Measurements from ENCODE around the gene PEX11B.

The PEX11B gene

DNA sequence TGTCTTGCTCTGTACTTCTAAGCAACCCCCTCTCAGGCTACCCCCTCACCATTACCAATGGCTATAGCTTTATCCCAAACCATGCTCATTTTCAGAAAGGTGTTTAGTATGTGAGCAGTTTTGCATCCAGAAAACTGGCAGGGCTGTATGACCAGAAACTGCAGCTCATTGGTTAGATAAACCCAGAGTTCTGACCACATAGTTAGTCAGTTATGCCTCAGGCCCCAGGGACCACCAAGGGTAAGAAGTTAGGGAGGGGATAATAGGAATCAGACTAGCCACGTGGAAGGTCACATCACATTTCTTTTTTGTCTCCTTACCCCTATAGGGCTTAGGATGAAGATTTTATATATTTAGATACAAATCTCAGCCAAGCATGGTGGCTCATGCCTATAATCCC lies 9.9 kb downstream of the PEX11B start:
- DNase-seq (ENCODE audit: low read depth, low spot score), result no peak

DNA sequence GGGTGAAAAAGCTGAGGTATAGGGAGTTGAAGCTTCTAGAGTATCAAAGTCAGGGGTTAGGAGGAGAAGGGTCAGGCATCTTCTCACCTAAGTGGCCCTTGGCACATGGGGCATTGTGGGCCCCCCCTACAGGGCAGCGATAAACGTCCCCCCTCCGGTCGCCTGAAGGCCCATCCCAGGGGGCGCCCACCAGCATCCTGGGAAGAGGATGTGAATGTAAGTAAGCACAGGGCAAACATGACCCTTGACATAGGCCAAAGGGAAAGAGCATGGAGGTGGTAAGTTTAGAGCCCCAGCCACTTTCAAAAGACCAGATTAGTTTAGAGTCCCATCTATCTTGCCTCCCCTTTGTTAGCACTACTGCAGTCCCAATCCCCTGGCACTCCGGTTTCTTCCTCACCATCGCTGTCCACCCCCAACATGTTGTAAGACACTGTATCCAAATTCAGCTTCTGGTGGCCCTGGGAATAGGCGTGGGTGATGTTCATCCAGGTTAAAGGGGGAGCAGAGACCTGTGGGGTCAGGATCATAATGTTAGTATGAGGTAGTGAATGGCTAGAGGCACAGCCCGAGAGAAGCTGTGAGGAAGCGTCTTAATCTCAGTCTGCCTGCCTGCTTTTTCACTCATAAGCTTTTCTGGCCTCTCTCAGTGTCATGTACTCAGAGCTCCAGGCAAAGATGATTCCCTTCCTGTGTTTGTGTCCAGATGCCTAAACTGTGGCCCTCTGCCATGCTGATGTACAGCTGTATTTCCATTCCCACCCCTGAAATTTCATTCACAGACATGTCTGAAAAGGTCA lies 11.4 kb downstream of the PEX11B start:
- DNase-seq (ENCODE audit: low read depth, low spot score), result no peak

DNA sequence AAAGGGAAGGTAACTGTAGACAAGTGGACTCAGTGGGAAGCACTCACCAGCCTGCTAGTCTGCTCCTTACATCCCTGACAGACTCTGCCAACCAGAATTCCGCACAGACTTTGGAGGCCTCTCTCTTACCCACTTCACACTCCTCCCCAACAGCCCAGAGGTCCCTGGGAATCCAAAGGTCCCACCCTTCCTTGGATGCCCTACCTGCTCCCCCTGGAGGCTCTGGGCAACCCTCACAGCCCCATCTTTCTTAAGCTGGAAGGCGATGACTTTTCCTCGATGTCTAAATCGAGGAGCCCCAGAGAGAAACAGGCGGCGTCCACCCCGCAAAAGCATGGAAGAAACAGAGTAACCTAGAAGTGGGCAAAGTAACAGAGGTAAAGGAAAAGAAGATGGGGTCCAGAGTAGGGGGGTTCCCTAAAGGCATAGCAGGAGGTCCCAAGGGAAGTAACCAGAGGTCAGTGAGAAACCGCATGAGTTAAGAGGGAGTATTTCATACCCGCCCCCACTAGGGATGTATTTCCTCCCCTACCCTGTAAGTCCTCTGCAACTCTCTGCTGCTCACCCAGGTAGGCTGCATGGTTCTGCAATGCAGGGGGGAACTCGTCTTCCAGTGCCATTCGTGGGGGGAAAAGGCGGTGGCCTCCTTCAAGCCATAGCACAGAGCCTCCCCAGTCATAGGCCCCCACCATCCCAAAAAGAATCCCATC lies 17.1 kb downstream of the PEX11B start:
- DNase-seq (ENCODE audit: low read depth, low spot score), result no peak

DNA sequence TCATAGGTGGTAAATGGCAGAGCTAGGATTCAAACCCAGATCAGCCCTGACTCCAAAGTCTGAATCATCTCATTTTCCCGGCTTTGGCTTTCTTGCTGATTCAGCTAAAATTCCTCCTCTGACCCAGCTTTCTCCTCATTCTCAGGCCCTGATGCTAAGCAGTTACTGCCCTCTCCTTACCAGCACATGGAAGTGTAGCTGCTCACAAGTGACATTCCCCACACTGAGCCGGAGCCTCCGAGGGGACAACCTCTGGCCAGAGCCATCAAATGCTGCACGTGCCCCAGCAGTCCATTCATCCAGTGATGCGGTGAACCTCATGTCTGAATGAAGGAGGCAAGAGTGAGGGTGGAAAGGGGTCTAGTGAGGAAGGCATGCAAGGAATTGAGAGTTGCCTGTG lies 19.8 kb downstream of the PEX11B start:
- DNase-seq (ENCODE audit: low read depth, low spot score), result no peak

DNA sequence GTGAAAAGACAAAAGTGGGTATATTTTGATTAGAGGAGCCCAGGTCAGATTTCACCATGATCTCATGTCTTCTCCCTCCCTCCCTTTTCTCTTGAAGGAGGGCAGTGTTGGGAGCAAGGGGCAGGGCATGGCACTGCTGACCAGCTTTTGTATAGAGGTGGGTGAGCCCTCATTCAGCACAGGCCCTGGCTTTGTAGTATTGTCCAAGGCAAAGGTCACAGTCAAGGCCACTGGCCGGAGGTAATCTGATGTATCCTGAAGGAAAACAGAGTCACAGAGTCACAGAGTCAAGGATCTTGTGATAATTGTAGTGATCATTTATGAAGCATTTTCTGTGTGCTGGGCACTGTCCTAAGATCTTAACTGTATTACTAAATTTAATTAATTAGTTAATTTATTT lies 20.5 kb downstream of the PEX11B start:
- no peak for DNase-seq (ENCODE audit: low read depth, low spot score)

DNA sequence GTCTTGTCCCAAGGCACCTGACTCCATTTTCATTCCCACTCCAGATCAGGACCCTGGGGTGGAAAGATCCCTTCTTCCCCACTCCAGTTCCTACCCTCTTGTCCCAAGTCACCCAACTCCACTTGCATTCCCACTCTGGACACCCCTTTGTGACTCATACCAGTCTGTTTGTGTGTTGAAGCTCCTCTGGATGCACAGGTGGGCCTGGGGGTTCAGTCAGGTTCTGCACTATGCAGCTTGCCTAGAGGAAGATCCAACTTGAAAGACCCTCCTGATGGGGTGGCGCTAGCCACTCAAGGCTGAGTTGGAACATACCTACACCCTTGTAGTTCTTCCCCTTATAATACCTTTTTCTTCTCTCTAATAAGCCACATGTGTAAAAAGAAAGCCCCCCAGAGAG lies 23.0 kb downstream of the PEX11B start:
- DNase-seq (ENCODE audit: low read depth, low spot score), result no peak

DNA sequence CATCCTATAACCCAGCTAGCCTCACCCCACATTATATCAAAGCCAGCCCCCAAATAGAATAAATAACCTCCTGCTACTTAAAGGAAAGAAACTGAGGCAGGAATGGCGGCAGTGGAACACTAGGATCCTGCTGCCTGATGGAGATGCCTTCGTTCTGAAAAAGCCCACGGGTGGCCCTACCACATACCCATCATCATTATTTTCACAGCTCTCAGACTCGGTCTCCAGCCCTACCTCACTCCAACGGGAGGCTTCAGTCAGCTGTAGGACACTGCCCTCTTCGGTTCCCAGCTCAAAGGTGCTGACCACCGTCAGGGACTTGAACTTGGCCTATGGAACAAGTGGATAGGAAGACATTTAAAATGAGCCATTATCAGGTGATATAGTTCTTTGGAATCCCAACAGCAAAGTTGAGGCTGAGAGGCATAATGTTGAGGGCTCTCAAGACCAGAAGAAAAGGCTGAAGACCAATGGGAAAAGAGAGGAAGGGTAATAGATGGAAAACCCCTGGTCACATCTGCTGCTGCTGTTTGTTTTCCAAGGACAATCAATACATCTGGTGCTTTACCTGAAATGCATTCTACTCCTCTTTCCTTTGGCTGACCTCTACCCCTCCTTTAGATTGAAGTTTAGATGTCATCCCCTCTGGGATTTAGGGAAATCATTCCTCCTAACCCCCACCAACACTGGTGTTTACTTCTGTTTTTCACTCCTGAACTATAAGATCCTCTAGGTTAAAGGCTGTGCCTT lies 25.0 kb downstream of the PEX11B start:
- DNase-seq (ENCODE audit: low read depth, low spot score), result no peak

DNA sequence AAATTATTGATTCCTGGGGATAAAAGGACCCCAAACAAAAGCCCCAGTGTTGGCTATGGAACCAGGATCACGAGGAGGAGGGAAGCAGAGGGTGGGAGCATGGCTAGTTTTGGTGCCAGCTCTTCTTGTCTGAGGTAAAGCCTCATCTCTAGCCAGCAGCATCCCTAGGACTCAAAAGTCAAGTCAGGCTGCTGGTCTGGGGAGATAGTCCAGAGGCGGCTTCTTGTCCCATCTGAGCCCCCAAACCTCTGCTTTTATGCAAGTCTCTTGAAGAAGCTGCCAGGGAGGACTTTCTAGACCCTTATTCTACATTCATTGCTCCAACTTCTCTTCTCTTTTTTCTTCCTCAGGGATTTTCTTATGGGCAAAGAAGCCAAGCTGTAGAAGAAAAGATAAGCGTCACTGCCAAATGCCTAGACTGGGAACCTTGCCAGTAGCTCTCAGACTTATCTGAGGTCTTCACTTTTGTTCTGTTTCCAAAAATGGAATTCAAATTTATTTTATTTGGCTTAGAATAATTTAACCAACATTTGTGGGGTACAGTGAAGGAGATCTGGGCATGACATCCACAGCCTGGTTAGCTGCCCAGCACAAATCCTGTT lies 25.9 kb downstream of the PEX11B start:
- DNase-seq (ENCODE audit: low read depth, low spot score), result no peak

DNA sequence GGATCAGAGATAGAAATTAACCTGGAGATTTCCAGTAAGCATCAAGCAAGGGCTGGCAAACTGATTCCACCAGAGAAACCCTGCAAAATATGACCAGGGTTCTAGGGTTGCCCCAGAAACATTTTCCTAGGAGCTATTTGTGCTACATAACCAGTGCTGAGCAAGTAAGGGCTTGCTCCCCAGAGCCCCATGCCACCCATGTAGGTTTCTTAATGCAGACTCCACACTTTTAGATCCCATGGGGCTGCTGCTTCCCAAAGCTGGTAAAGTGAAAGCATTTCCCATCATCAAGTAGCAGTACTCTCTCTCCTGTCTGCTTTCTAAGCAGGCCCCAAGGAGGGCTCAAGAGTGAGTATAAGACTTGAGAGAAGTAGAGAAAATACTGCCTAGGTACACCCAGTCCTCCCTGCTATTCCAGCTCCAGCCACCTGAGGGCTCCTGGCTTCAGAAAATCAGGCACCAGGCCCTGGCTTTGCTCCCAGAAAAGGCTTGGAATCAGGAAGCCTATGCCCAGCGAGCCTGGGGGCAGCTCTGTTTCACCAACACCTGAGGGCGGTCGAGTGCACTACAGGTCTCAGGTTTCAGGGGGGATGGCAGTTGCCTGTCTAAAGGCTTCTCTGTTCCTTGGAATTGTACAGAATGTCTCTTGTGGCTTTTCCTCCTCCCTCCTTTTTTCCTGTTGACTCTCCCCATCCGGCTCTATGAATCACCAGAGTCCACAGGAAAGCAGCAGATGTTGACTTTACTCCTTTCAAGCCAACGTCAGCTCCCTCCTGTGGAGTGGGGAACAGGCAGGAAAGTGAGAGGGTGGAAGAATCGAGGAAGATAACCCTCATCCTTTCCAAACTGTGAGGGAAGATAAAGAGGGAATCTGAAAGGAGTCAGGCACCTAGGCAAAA lies 26.7 kb downstream of the PEX11B start:
- peak; percentile 4 for DNase-seq (ENCODE audit: low read depth, low spot score)

DNA sequence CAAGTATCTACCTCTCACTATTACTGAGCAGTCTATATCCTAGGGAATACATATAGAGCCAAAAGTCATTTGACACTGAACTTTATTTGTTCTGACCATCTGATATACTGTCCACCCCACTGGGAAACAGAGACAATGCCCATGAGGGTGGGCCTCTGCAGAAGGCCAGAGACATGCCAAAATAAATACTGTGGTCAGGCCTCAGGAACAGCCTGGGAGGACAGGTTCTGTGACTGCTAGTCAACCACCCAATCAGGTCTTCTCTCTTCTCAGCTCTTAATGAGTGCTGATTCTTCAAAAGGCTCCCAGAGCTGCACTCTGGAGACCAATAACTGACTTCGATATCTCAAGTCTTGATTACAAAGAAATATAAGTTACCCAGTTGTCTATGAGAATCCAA lies 27.4 kb downstream of the PEX11B start:
- DNase-seq (ENCODE audit: low read depth, low spot score), result no peak

DNA sequence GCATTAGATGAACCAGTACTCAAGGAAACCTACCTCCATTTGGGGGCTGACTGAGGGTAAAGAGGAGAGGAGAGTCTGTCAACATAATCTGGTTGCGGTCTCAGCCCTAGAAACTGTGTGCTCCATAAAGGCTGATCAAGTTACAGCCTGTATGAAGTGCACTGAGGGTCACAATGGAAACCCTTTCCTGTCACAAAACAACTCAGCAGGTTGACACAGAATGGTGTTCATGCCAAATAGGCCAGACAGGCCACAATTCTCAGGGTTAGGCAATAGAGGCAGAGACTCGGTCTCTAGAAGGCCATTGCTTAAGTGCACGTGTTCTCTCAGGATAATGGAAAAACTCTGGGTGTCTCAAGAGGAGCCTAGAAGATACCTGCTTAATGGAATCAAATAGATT lies 28.8 kb downstream of the PEX11B start:
- no peak for DNase-seq (ENCODE audit: low read depth, low spot score)

DNA sequence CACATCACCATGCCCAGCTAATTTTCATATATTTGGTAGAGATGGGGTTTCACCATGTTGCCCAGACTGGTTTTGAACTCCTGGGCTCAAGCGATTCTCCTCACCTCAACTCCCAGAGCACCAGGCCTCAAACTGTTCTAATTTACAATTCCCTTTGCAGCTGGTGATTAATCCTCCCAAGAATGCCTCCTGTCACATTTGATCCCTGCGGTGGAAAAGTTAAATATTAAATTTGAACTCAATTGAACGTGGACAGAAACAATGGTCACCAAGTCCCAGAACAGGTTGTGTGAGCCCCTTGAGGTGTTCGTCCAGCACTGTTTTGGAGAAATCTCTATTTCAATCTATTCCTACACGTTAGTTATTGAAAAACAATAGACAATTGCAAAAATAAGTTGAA lies 30.9 kb downstream of the PEX11B start:
- no peak for DNase-seq (ENCODE audit: low read depth, low spot score)

DNA sequence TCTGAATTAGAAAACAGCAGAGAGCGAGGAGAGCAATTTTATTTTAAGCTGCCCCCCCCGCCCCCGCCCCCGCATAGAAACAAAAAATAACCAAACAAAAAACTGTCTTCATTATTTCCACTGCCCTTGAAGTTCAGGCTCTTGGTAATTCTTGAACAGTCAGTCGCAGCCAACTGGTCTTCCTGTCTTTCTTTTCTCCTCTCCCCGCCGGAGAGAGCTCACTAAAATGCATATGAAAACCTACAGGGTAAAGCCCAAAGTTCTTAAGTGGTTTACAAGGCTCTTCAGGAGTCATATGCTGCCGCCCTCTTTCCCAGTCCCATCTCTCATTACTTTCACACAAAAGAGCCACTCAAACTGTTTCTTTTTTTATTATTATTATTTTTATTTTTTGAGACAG lies 31.7 kb downstream of the PEX11B start:
- no peak for DNase-seq (ENCODE audit: low read depth, low spot score)

DNA sequence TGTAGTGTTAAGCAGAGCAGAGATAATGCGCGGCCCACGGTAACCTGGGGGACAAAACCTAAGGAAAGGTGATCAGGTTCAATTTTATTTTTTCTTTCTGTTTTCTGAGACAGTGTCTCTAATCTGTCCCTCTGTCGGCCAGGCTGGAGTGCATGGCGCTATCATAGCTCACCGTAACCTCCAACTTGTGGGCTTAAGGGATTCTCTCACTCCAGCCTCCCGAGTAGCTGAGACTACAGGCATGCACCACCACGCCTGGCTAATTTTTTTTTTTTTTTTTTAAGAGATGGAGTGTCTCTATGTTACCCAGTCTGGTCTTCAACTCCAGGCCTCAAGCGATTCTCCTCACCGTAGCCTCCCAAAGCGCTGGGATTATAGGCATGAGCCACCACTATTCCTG lies 32.1 kb downstream of the PEX11B start:
- DNase-seq (ENCODE audit: low read depth, low spot score), result no peak

DNA sequence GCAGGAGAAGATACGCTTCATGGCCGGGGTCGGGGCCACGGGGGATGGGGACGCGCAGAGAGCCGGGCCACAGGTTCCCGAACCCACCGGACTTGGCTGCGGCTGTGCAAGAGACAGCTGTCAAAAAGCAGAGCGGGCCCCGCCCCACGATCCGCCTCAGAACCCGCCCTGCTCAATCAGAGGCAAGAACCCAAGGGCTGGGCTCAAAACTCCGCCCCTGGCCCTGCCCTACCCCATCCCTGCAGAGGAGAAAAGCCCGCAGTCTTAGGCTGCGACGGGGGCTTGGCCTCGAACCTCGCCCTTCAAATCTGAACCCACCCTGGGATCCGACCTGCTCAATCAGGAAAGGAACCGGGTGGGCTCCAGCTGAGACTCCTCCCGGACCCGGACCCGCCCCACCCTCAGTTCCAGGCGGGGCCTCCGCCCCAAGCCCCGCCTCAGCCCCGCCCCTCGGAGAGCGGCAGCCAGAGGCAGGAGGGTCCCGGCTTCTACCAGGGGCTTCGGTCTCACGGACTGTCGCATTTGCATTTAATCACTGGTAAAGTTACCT lies 32.7 kb downstream of the PEX11B start, which contains the start of gene ANKRD35:
TSS of gene ANKRD35 (minus strand) at position 129 of the 550 bp plus-strand sequence. CDS start at position 21, 108 bp downstream.
- peak; percentile 91 for DNase-seq (ENCODE audit: low read depth, low spot score)

DNA sequence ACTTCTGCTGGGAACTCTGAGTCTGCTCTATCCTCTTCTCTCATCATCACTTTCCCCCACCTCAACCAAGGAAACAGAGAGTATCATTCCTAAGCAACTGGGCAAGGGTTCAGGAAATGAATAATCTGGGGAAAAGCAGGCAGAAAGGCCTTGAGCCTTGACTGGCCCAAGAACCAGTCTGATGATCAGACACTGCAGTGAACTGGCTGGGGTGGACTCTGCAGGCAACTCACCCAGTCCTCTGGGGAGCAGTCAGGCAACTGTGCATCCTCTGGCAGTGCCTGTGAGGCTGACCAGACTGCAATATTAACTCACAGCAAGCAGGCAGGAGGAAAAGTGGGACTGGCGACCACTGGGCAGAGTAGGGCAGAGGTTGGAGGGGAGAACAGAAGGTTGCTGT lies 33.8 kb downstream of the PEX11B start:
- DNase-seq (ENCODE audit: low read depth, low spot score), result no peak

DNA sequence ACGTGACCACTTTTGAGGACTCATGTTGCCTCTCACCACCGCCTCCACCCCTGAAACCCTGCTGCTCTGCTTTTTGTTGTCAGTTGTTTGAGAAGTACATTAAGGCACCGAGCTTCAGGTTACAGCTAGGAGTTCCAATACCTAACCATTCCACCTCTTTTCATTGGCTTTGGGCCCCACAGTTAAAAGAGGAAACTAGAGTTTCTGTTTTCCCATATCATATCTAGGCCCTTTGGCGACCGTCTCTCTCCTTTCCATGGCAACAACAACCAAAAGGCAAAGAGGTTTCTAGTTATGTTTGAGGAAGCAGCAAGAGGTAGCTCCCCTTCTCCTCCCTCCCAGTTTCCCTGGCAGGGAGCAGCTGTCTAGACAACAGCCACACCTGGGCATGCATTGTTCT lies 38.7 kb downstream of the PEX11B start:
- DNase-seq (ENCODE audit: low read depth, low spot score), result no peak

DNA sequence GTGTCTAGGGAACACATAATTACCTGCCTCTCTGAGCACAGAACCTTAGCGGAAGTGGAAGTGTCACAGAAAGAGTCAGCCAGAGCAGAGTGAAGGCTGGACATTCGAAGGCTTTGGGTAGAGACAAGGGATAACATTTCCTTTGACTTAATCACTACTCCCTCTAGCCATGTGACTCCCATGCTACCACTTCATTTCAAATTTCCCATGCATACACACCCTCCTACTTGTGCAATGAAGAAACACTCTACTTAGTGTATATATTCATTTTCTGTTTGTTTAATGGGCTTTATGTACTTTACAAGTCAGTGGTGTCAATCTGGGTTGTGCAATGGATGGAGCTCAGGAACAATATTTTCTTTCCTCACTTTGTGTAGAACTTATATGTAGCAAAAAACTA lies 39.8 kb downstream of the PEX11B start:
- no peak for DNase-seq (ENCODE audit: low read depth, low spot score)

DNA sequence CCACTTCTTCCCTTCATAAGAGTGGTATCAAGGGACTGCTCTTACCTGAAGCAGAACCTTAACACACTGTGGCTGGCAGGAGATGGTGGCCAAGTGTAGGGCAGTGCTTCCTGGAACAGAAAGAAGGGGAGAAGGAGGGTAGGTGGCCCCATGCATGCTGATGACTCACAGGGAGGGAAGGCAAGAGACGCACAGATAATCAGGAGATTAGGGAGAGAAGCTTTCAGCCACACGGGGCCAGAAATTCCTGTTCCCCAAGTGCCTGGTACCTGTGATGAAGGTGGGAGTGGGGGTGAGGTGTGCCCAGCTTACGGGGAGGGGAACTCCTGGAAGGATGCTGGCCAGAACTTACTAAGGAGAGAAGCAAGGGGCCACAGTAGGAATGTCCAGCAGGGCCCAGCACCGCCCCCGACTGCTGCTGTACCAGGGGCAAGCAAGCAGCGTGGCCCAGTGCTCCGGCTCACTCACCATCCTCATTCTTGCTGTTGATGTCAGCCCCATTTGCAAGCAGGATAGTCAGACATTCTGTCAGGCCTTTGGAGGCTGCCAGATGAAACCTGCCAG lies 40.5 kb downstream of the PEX11B start:
- no peak for DNase-seq (ENCODE audit: low read depth, low spot score)

DNA sequence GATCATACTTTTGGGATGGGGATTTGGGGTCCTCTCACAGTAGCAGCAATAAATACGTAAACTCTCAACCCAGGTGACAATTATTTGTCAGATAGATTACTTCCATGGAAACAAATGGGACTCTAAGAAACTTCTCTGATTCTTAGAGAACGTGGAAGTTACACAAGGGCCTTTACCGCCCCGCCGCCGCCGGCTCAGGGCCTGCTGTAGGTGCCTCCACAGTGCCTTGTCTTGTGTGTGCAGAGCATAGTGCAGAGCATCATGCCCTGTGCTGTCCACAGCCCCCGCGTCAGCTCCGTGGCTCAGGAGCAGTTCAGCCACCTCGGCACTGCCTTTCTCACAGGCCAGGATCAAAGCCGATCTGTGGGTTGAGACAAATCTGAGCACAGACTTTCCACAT lies 43.9 kb downstream of the PEX11B start:
- DNase-seq (ENCODE audit: low read depth, low spot score), result no peak
